Stimulated activated CD4-positive, alpha-beta T cell treated with anti-CD3 and anti-CD28 coated beads, Interleukin-2, amount 100 ng/mL, for 24 hours (primary cell): ENCODE data around the gene CALML6.
A peak's percentile ranks its signal among the peaks of the same experiment; 100 is the strongest.

ENCODE experiments used
- DNase-seq, 2 donors: peaks; one replicate each; pipeline ENCODE4 v3.0.0-alpha.2; 2020

Gene CALML6

DNA sequence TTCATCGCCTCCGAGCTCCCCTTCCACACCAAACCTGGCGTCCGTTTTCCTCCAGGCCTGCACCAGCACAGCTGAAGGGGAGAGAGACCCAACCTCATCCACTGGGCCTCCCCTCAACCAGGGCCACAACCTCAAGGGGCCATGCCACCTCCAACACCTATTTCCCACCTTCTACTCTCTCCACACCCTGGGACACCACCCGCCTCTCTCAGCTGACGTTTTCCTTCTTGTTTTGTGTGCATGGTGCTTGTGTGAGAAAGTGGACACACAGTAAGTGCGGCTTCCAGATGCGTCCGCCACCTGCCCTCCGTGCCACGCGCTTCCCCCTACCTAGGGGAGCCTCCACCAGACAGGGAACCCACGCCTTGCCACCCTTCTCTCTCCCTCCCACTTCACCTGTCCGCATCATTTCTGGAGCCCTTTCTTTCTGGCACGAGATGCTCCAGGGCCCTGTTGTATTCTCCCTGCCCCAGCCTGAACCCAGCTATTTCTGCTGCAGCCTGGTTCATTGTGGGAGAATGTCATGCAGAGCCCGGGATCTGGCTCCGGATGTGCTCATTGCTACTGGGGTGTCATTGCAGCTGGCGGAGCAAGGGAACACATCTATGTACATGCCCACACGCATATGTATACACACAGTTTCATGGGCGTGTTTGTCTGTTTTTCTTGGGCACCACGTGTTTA lies 22.8 kb upstream of the CALML6 start:
- no peak for DNase-seq

GRCh38 chr1:1892763-1893120 lies 22.3 kb upstream of the CALML6 start:
- no peak for DNase-seq

DNA sequence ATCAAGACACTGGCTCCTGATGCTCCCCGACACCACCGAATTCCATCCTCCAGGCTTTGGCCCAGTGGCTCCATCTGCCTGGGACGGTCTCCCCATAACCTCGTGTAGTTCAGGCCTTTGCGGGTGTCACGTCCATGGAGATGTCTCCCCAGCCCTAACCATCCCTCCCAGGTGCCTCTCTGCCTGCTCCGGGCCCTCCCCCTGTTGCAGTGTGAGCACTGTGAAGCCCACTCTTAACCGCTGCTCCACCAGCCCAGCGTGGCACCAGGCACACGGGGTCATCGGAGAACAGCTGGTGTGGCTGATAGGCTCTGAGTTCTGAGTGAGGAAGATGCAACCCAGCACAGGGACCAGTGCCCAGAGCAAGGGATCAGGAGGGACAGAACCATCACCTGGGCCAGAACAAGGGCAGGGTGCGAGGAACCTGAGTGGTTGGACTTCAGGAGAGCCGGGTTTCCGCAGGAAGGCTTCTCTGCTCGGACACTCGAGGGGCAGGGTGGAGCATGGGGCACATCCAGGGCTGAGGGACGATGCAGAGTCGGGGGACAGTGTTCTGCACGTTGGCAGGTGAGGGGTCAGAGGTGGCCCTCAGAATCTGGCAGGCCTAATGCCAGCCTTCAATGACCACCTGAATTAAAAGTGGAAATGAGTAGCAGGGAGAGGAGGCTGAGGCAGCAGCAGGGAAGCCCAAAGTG lies 21.6 kb upstream of the CALML6 start:
- no peak for DNase-seq

- DNase-seq, result no peak
Observed at GRCh38 chr1:1893997-1894353, 21.1 kb upstream of the CALML6 start.

- DNase-seq, result no peak
Observed at GRCh38 chr1:1894354-1895059, 20.6 kb upstream of the CALML6 start.

- DNase-seq, result no peak
Observed at GRCh38 chr1:1895060-1895418, 20.0 kb upstream of the CALML6 start.

GRCh38 chr1:1895456-1896336 lies 19.4 kb upstream of the CALML6 start:
- DNase-seq, result no peak

GRCh38 chr1:1898246-1898933 lies 16.7 kb upstream of the CALML6 start:
- no peak for DNase-seq

DNA sequence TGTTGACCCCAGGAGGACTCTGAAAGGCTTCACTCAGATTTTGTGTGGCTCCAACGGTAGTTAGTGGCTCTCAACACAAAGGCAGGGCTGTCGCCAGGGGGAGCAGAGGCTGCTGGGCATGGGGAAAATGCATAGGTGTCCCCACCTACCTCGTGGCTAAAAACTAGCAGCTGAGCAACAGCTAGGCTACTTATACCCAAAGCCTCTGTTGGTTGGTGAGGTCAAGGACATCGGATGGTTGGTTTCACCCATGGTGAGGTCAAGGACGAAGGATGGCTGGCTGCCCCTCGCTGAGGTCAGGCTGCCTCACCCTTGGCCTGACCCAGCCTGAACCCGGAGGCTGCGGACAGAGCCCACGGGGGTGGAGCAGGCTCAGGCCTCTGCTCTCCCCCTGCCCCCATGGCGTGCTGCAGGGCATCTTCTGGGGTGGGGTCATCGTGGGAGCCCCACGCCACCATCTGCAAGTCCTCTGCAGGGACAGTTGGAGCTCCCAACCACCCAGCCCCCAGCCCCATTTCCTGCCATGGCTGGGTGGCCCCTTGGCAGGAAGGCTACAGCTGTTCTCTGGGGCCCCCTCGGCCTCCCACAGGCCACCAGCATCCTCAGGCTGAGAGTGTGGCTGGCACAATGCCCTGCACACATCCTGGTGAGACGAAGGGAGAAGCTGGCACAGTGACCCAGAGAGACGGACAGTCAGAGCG lies 15.6 kb upstream of the CALML6 start:
- DNase-seq, result no peak

GRCh38 chr1:1899967-1900327 lies 15.1 kb upstream of the CALML6 start:
- DNase-seq, result no peak

- DNase-seq, result no peak
Observed at GRCh38 chr1:1900883-1901640, 14.0 kb upstream of the CALML6 start.

- no peak for DNase-seq
Observed at GRCh38 chr1:1901641-1902294, 13.3 kb upstream of the CALML6 start.

DNA sequence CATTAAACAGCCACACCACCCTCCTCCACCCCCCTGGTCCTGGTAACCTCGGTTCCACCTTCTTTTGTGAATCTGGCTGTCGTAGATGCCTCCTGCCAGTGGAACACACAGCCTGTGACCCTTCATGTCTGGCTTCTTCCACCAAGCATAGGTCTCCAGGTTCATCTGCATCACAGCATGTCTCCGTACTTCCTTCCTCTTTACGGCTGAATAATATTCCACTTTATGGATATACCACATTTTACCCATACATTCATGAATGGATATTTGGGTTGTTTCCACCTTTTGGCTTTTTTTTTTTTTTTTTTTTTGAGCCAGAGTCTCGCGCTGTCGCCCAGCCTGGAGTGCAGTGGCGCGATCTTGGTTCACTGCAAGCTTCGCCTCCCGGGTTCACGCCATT lies 11.8 kb upstream of the CALML6 start:
- no peak for DNase-seq

GRCh38 chr1:1906185-1907097 lies 8.6 kb upstream of the CALML6 start:
- DNase-seq, result peak; percentile 77

GRCh38 chr1:1907098-1907736 lies 7.8 kb upstream of the CALML6 start:
- DNase-seq, result no peak

- DNase-seq, result no peak
Observed at GRCh38 chr1:1908506-1908791, 6.6 kb upstream of the CALML6 start.

GRCh38 chr1:1910033-1910465 lies 5.0 kb upstream of the CALML6 start:
- DNase-seq, result no peak

DNA sequence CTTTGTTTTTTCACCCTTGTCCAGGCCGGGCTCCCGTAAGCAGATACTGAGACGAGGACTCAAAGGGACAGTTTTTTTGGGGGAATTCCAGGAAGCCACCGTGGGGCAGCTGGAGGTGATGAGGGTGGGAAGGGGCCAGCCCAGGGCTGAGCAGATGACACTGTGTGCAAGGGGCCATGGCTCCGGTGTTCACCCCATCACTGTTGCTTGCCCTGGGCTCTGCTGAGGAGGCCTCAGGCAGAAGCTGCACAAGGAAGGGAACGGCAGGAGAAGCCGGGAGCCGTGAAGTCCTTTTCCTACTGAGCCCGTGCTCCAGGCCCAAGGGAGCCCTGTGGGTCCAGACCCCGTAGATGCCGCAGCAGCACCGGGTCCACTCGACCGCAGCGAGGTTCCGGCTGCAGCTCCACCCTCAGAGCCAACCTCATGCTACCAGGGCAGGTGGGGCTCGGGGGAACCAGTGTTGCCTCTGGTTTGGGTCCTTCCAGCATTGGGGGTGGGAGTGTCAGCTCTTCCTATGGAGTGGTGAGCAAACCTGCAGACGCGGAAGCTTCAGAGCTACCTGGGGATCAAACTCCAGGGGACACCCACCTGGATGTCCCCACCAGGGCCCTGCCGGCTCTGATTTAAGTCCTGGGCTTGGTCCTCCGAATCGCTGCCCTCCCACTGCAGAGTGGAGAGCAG lies 4.3 kb upstream of the CALML6 start:
- no peak for DNase-seq
